GM19023 (cell line): ENCODE measurements around the gene C6orf132.

ENCODE experiments used
- ATAC-seq: cut with Tn5 transposase; IDR thresholded peaks from one replicate; pipeline ENCODE4 v1.9.1; 2021; ENCODE audit warnings: mild to moderate bottlenecking, moderate library complexity; ENCODE audit not compliant: unreplicated experiment

The C6orf132 gene

GRCh38 chr6:42079941-42080464 lies 62.4 kb downstream of the C6orf132 start:
- no peak for ATAC-seq

GRCh38 chr6:42078386-42078785 lies 64.0 kb downstream of the C6orf132 start:
- no peak for ATAC-seq

- no peak for ATAC-seq
Observed at GRCh38 chr6:42075159-42075838, 67.1 kb downstream of the C6orf132 start.

GRCh38 chr6:42073287-42073686 lies 69.1 kb downstream of the C6orf132 start:
- no peak for ATAC-seq

GRCh38 chr6:42071881-42072583 lies 70.4 kb downstream of the C6orf132 start:
- ATAC-seq = no peak

GRCh38 chr6:42068872-42069522 lies 73.4 kb downstream of the C6orf132 start:
- no peak for ATAC-seq

GRCh38 chr6:42068173-42068572 lies 74.2 kb downstream of the C6orf132 start:
- ATAC-seq = no peak

- no peak for ATAC-seq
Observed at GRCh38 chr6:42066156-42066675, 76.2 kb downstream of the C6orf132 start.

GRCh38 chr6:42059743-42060142 lies 82.7 kb downstream of the C6orf132 start:
- ATAC-seq = no peak

- no peak for ATAC-seq
Observed at GRCh38 chr6:42053601-42054000, 88.8 kb downstream of the C6orf132 start.

- no peak for ATAC-seq
Observed at GRCh38 chr6:42051268-42051653, 91.2 kb downstream of the C6orf132 start.
